DOHH2 (cell line): ENCODE measurements around the gene DCLK1.

Experiments used
- CTCF ChIP-seq: fragments of 200-600 bp; sonication (generic); IDR thresholded peaks from one replicate; pipeline ENCODE4 v1.5.1; 2014; ENCODE audit warnings: antibody characterized with exemption, mild to moderate bottlenecking, low read depth, low read length; ENCODE audit not compliant: poor library complexity, severe bottlenecking
- EZH2phosphoT487 ChIP-seq: fragments of 200-600 bp; sonication (generic); IDR thresholded peaks from 2 replicates; pipeline ENCODE4 v1.6.1; 2017; ENCODE audit warnings: borderline replicate concordance, mild to moderate bottlenecking, antibody characterized with exemption, low read length, moderate library complexity, mixed read lengths

GRCh38 chr13:35839806-35840205 is 291.4 kb downstream of the DCLK1 start:
- TF ChIP-seq CTCF (no peak), EZH2phosphoT487 (no peak)
